KMS-11 (cell line): ENCODE results near the gene SAMM50.

Source experiments
- H2AFZ ChIP-seq: fragments of 200-600 bp; sonication (generic); 2 replicates; pipeline ENCODE4 v1.6.1; 2016; ENCODE audit warnings: antibody characterized with exemption, mixed run types, low read depth
- H3K27ac ChIP-seq: fragments of 200-600 bp; sonication (generic); 2 replicates; pipeline ENCODE4 v1.6.1; 2016; ENCODE audit warnings: mild to moderate bottlenecking, mixed run types
- H3K27me3 ChIP-seq: fragments of 200-600 bp; sonication (generic); 2 replicates; pipeline ENCODE4 v1.6.1; 2017; ENCODE audit warnings: mild to moderate bottlenecking, low read depth, mixed run types, moderate library complexity; ENCODE audit not compliant: insufficient read depth
- H3K36me3 ChIP-seq: fragments of 200-600 bp; sonication (generic); 2 replicates; pipeline ENCODE4 v1.6.1; 2017; ENCODE audit warnings: mild to moderate bottlenecking, mixed run types; ENCODE audit not compliant: insufficient read depth
- H3K4me1 ChIP-seq: fragments of 200-600 bp; sonication (generic); 2 replicates; pipeline ENCODE4 v1.6.1; 2016; ENCODE audit warnings: mild to moderate bottlenecking, low read depth, mixed run types; ENCODE audit not compliant: poor library complexity, severe bottlenecking
- H3K4me2 ChIP-seq: fragments of 200-600 bp; sonication (generic); 2 replicates; pipeline ENCODE4 v1.7.0; 2016; ENCODE audit warnings: mild to moderate bottlenecking, mixed run types
- H3K4me3 ChIP-seq: fragments of 200-600 bp; sonication (generic); IDR thresholded peaks from 2 replicates; pipeline ENCODE4 v1.6.1; 2017; ENCODE audit warnings: low read depth, low read length, mixed read lengths; ENCODE audit not compliant: insufficient read depth
- H3K79me2 ChIP-seq: fragments of 200-600 bp; sonication (generic); 2 replicates; pipeline ENCODE4 v1.6.1; 2016; ENCODE audit warnings: low read depth, mixed run types; ENCODE audit not compliant: insufficient read depth
- H3K9ac ChIP-seq: fragments of 200-600 bp; sonication (generic); 2 replicates; pipeline ENCODE4 v1.6.1; 2016; ENCODE audit warnings: mild to moderate bottlenecking, mixed run types
- H4K20me1 ChIP-seq: fragments of 200-600 bp; sonication (generic); 2 replicates; pipeline ENCODE4 v1.6.1; 2016; ENCODE audit warnings: mild to moderate bottlenecking, mixed run types; ENCODE audit not compliant: insufficient read depth
- TF ChIP-seq, protein P1 (sequence below): fragments of 200-600 bp; sonication (generic); conservative IDR thresholded peaks from 2 replicates; pipeline ENCODE4 v1.6.1; 2017; ENCODE audit warnings: low read depth, mild to moderate bottlenecking, antibody characterized with exemption, low read length, moderate library complexity, mixed read lengths

Gene SAMM50

DNA sequence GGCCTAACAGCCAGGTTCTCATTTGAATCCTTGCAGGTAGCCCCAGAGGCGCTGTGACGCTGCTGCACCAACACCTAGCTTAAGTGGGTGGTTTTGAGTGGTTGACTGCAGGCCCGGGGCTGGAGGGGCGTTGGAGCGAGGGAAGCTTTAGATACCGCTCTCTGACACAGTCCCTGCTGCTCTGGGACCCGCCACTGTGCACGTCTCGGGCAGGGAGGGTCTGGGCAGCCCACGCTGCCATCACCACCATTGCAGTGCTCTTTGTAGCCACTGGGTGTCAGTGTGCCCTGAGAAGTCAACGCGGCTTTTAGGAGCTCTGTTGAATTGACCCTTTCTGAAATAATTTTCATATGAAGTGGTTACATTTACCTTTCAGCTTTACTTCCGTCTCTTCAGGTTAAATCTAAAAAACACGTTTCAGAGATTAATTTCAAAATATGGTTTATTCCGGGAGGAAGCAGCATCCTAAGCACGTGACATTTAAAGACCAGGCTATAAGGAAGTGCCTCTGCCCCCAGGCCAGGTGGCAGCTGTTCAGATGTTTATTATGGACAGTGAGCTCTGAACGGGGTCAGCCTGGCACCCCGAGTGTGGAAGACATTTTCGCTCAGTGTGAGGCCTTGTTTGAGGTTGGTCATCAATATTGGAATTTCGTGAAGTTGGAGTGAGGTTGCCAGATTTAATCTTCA, 38.0 kb downstream of the SAMM50 start:
- TF ChIP-seq, protein P1, sequence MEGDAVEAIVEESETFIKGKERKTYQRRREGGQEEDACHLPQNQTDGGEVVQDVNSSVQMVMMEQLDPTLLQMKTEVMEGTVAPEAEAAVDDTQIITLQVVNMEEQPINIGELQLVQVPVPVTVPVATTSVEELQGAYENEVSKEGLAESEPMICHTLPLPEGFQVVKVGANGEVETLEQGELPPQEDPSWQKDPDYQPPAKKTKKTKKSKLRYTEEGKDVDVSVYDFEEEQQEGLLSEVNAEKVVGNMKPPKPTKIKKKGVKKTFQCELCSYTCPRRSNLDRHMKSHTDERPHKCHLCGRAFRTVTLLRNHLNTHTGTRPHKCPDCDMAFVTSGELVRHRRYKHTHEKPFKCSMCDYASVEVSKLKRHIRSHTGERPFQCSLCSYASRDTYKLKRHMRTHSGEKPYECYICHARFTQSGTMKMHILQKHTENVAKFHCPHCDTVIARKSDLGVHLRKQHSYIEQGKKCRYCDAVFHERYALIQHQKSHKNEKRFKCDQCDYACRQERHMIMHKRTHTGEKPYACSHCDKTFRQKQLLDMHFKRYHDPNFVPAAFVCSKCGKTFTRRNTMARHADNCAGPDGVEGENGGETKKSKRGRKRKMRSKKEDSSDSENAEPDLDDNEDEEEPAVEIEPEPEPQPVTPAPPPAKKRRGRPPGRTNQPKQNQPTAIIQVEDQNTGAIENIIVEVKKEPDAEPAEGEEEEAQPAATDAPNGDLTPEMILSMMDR: peak; percentile 89
- H3K4me3 ChIP-seq: no peak overlapping the region
- H3K9ac ChIP-seq: no peak overlapping the region
- H3K27ac ChIP-seq: no peak overlapping the region
- H4K20me1 ChIP-seq: no peaks in the 10 kb centered on the region
- H2AFZ ChIP-seq: no peak overlapping the region
- H3K27me3 ChIP-seq: no peaks in the 10 kb centered on the region
- no peak overlapping the region for H3K4me2 ChIP-seq
- no peaks in the 10 kb centered on the region for H3K79me2 ChIP-seq
- H3K36me3 ChIP-seq: no peaks in the 10 kb centered on the region
- no peaks in the 10 kb centered on the region for H3K4me1 ChIP-seq

GRCh38 chr22:43994006-43994405, 38.8 kb downstream of the SAMM50 start:
- H3K27ac ChIP-seq: no peak overlapping the region
- H3K9ac ChIP-seq: no peak overlapping the region
- H2AFZ ChIP-seq: no peak overlapping the region
- H4K20me1 ChIP-seq: no peaks in the 10 kb centered on the region
- no peak overlapping the region for H3K4me2 ChIP-seq
- no peaks in the 10 kb centered on the region for H3K27me3 ChIP-seq
- H3K36me3 ChIP-seq: no peaks in the 10 kb centered on the region
- TF ChIP-seq, protein P1: no peak
- no peaks in the 10 kb centered on the region for H3K79me2 ChIP-seq
- no peaks in the 10 kb centered on the region for H3K4me1 ChIP-seq
- H3K4me3 ChIP-seq: no peak overlapping the region

DNA sequence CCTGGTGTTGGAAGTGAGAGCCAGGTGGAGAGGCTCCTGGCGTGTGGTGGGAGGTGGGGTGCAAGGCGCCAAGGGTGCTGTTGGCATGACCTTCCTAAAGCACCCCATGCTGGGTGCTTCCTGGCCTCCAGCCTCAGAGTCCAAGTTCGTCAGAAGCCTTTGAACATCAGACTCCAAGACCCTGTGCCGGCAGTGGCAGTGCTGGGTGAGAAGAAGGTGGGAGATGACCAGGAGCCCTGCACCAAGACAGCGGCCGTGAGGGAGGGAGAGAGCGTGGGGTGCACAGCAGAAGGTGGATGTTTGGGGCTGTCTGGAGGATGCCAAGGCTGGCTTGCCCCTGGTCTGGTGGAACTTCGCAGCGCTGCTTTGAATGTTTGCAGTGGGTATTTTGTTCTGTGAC, 39.2 kb downstream of the SAMM50 start:
- H3K4me2 ChIP-seq: no peak overlapping the region
- H3K4me3 ChIP-seq: no peak overlapping the region
- no peak overlapping the region for H3K9ac ChIP-seq
- H3K4me1 ChIP-seq: no peaks in the 10 kb centered on the region
- H4K20me1 ChIP-seq: no peaks in the 10 kb centered on the region
- no peaks in the 10 kb centered on the region for H3K36me3 ChIP-seq
- no peak overlapping the region for H2AFZ ChIP-seq
- no peaks in the 10 kb centered on the region for H3K79me2 ChIP-seq
- no peak overlapping the region for H3K27ac ChIP-seq
- TF ChIP-seq, protein P1: no peak
- no peaks in the 10 kb centered on the region for H3K27me3 ChIP-seq

GRCh38 chr22:43995057-43995685, 39.9 kb downstream of the SAMM50 start:
- Histone ChIP-seq H3K9ac (no peak overlapping the region), H4K20me1 (no peaks in the 10 kb centered on the region), H3K4me3 (no peak overlapping the region), H3K27ac (no peak overlapping the region), H3K4me1 (no peaks in the 10 kb centered on the region), H2AFZ (no peak overlapping the region), H3K4me2 (no peak overlapping the region), H3K79me2 (no peaks in the 10 kb centered on the region), H3K36me3 (no peaks in the 10 kb centered on the region), H3K27me3 (no peaks in the 10 kb centered on the region)
- TF ChIP-seq, protein P1: no peak
